ENCODE data around the gene PI16. TPM values are rescaled to one million over a fixed set of nuclear protein-coding genes. Genes with fewer than 3 reads are reported as not detected.
"Not testable (repeated sequence)": the region's sequence is repeated elsewhere in the genome, so short reads cannot be mapped to it uniquely, and the experiment has no call there.

Gene PI16
- total and polyA plus RNA-seq, 9 donors = 0.12 to 43.1 (median 3.1) TPM; not detected in 1

- 87 to 92% (median 88%) methylated on average over 10 of the region's 10 CpGs for WGBS, 3 donors
- intact Hi-C loops (cut with DNase I) = no loop called here
- H3K4me3 ChIP-seq = no peak overlapping the region
Measured at GRCh38 chr6:36940027-36940426, 14.5 kb upstream of the PI16 start.

GRCh38 chr6:36941561-36941960 lies 13.0 kb upstream of the PI16 start:
- H3K27ac ChIP-seq; intact Hi-C loops (cut with DNase I): not testable (repeated sequence)

More at GRCh38 chr6:36940027-36940426, 14.5 kb upstream of the PI16 start:
- Histone ChIP-seq H3K27ac (no peak overlapping the region), H3K27me3 (no peaks in the 10 kb centered on the region), H3K9me3 (no peaks in the 10 kb centered on the region), H3K36me3 (no peaks in the 10 kb centered on the region), H3K4me1 (ENCODE audit: insufficient read depth) (no peaks in the 10 kb centered on the region)
- TF ChIP-seq POLR2A (IDR thresholded peaks at IDR 0.05) (no peak), EP300 (IDR thresholded peaks at IDR 0.05) (no peak), CTCF (IDR thresholded peaks at IDR 0.05) (no peak)
- DNase-seq = no peak

GRCh38 chr6:36942329-36942728 lies 12.2 kb upstream of the PI16 start:
- H3K27me3 ChIP-seq; intact Hi-C loops (cut with DNase I); H3K4me3 ChIP-seq; H3K4me1 ChIP-seq (ENCODE audit: insufficient read depth); H3K9me3 ChIP-seq; H3K27ac ChIP-seq; DNase-seq; H3K36me3 ChIP-seq: not testable (repeated sequence)
- 70 to 78% (median 75%) methylated on average over 1 to 2 of the region's 2 CpGs for WGBS, 3 donors

More at GRCh38 chr6:36941561-36941960, 13.0 kb upstream of the PI16 start:
- not testable (repeated sequence) for H3K9me3 ChIP-seq; H3K4me1 ChIP-seq (ENCODE audit: insufficient read depth); DNase-seq; H3K4me3 ChIP-seq; H3K36me3 ChIP-seq; H3K27me3 ChIP-seq
- 93 to 97% (median 96%) methylated on average over 13 to 40 of the region's 40 CpGs for WGBS, 3 donors

- no peak for DNase-seq
- intact Hi-C loops (cut with DNase I) = no loop called here
- Histone ChIP-seq H3K4me3 (no peak overlapping the region), H3K4me1 (ENCODE audit: insufficient read depth) (no peaks in the 10 kb centered on the region), H3K9me3 (no peaks in the 10 kb centered on the region), H3K36me3 (no peaks in the 10 kb centered on the region), H3K27ac (no peak overlapping the region), H3K27me3 (no peaks in the 10 kb centered on the region)
- 23 to 53% (median 31%) methylated on average over 5 of the region's 5 CpGs for WGBS, 3 donors
- TF ChIP-seq POLR2A (IDR thresholded peaks at IDR 0.05) (no peak), CTCF (IDR thresholded peaks at IDR 0.05) (no peak), EP300 (IDR thresholded peaks at IDR 0.05) (no peak)
Measured at GRCh38 chr6:36944650-36945049, 9.9 kb upstream of the PI16 start.

GRCh38 chr6:36945301-36945700 lies 9.2 kb upstream of the PI16 start:
- no peak for TF ChIP-seq CTCF (IDR thresholded peaks at IDR 0.05)
- TF ChIP-seq EP300 (IDR thresholded peaks at IDR 0.05) = no peak
- TF ChIP-seq POLR2A (IDR thresholded peaks at IDR 0.05) = no peak
- WGBS, 3 donors = 85 to 92% (median 91%) methylated on average over 4 of the region's 4 CpGs
- Histone ChIP-seq H3K36me3 (no peaks in the 10 kb centered on the region), H3K27me3 (no peaks in the 10 kb centered on the region), H3K27ac (no peak overlapping the region), H3K4me1 (ENCODE audit: insufficient read depth) (no peaks in the 10 kb centered on the region), H3K4me3 (no peak overlapping the region), H3K9me3 (no peaks in the 10 kb centered on the region)
- intact Hi-C loops (cut with DNase I) = no loop called here
- DNase-seq = no peak

- WGBS, 3 donors = 86 to 89% (median 88%) methylated on average over 4 of the region's 4 CpGs
- no peak overlapping the region for H3K27ac ChIP-seq
- H3K27me3 ChIP-seq = no peaks in the 10 kb centered on the region
- no peak overlapping the region for H3K4me3 ChIP-seq
- H3K9me3 ChIP-seq = no peaks in the 10 kb centered on the region
- no peak for TF ChIP-seq POLR2A (IDR thresholded peaks at IDR 0.05)
- TF ChIP-seq CTCF (IDR thresholded peaks at IDR 0.05) = no peak
- TF ChIP-seq EP300 (IDR thresholded peaks at IDR 0.05) = no peak
- intact Hi-C loops (cut with DNase I) = no loop called here
- no peaks in the 10 kb centered on the region for H3K36me3 ChIP-seq
- H3K4me1 ChIP-seq (ENCODE audit: insufficient read depth) = no peaks in the 10 kb centered on the region
- DNase-seq = no peak
Measured at GRCh38 chr6:36946526-36946925, 8.0 kb upstream of the PI16 start.

Data from ovary (tissue), 9 donors.